H1 (cell line): ENCODE data around the gene PACS1. TPM values are rescaled to one million over a fixed set of nuclear protein-coding genes. Genes with fewer than 3 reads are reported as not detected.

Source experiments
- CTCF ChIA-PET: fragments of 300-600 bp; sonication (Branson Sonifier 250); formaldehyde crosslinking; loops from one replicate; lab custom pipeline; 2021; ENCODE audit not compliant: partially characterized antibody; lab: Charles Lee
- POLR2A ChIA-PET: fragments of 300-600 bp; sonication (Branson Sonifier 250); formaldehyde crosslinking; loops from one replicate; lab custom pipeline; 2021; ENCODE audit warnings: inconsistent platforms; ENCODE audit not compliant: partially characterized antibody; lab: Charles Lee
- DNase-seq, 2 experiments: peaks; one replicate each; pipeline versions ENCODE4 v3.0.0 to v3.0.0-alpha.2; 2010 to 2022; ENCODE audit warnings: low spot score in 2 of 2, low read depth in 1 of 2, mixed read lengths in 1 of 2
- FAIRE-seq: peaks from 2 replicates; lab custom pipeline; 2011; peaks lifted over from hg19 to GRCh38; lab: Jason Lieb, UNC
- H2AFZ ChIP-seq: 2 replicates; pipeline ENCODE4 v1.8.1; 2012; ENCODE audit warnings: low read length, inconsistent platforms
- H2AK5ac ChIP-seq: 2 replicates; pipeline ENCODE4 v1.6.1; 2013; ENCODE audit warnings: low read depth, low read length
- H2BK120ac ChIP-seq: replicated peaks from 2 replicates; pipeline ENCODE3; 2013; ENCODE audit warnings: low read depth, low read length, inconsistent platforms
- H2BK12ac ChIP-seq: 2 replicates; pipeline ENCODE4 v1.6.1; 2013; ENCODE audit warnings: low read depth, low read length
- H2BK15ac ChIP-seq: 2 replicates; pipeline ENCODE4 v1.6.1; 2013; ENCODE audit warnings: low read length
- H2BK20ac ChIP-seq: 2 replicates; pipeline ENCODE4 v1.6.1; 2013; ENCODE audit warnings: low read length
- H2BK5ac ChIP-seq: 2 replicates; pipeline ENCODE4 v1.6.1; 2013; ENCODE audit warnings: low read depth, low read length
- H3K14ac ChIP-seq: 2 replicates; pipeline ENCODE4 v1.6.1; 2013; ENCODE audit warnings: inconsistent platforms; ENCODE audit not compliant: insufficient read length
- H3K18ac ChIP-seq: 2 replicates; pipeline ENCODE4 v1.6.1; 2013; ENCODE audit warnings: low read length; ENCODE audit errors: extremely low read depth
- H3K23ac ChIP-seq: 2 replicates; pipeline ENCODE4 v1.6.1; 2013; ENCODE audit warnings: inconsistent platforms; ENCODE audit not compliant: insufficient read length
- H3K23me2 ChIP-seq: 2 replicates; pipeline ENCODE4 v1.6.1; 2013; ENCODE audit warnings: low read depth, low read length
- H3K27ac ChIP-seq: 2 replicates; pipeline ENCODE4 v1.6.1; 2011; ENCODE audit warnings: low read depth, low read length, inconsistent platforms
- H3K27me3 ChIP-seq, 4 experiments: replicated peaks in 1 of 4; 1 replicate in 1 of 4; 2 replicates in 3 of 4; pipeline versions ENCODE4 v1.6.1 to v1.8.1; 2011 to 2013; ENCODE audit warnings: low read length in 3 of 4, mild to moderate bottlenecking in 3 of 4, inconsistent platforms in 2 of 4, mixed read lengths in 2 of 4, moderate library complexity in 1 of 4; ENCODE audit not compliant: control insufficient read depth in 3 of 4, insufficient read depth in 3 of 4; ENCODE audit errors: extremely low read depth in 1 of 4
- H3K36me3 ChIP-seq, 4 experiments: 2 replicates each; pipeline versions ENCODE4 v1.6.1 to v1.8.1; 2011 to 2013; ENCODE audit warnings: mild to moderate bottlenecking in 4 of 4, low read length in 3 of 4, moderate library complexity in 2 of 4, control low read depth in 1 of 4, inconsistent platforms in 1 of 4; ENCODE audit not compliant: insufficient read depth in 4 of 4, control insufficient read depth in 2 of 4
- H3K4ac ChIP-seq: replicated peaks from 2 replicates; pipeline ENCODE3; 2013; ENCODE audit warnings: low read length, low read depth, mixed read lengths, inconsistent platforms; ENCODE audit not compliant: insufficient read length
- H3K4me1 ChIP-seq, 4 experiments: replicated peaks in 1 of 4; 1 replicate in 1 of 4; 2 replicates in 3 of 4; pipeline versions ENCODE4 v1.6.1 to v1.8.1; 2011 to 2013; ENCODE audit warnings: low read length in 3 of 4, inconsistent platforms in 2 of 4, mixed read lengths in 1 of 4; ENCODE audit not compliant: insufficient read depth in 4 of 4, control insufficient read depth in 3 of 4
- H3K4me2 ChIP-seq, 2 experiments: 2 replicates each; pipeline versions ENCODE4 v1.6.1 to v1.8.1; 2011 to 2013; ENCODE audit warnings: low read depth in 2 of 2, low read length in 2 of 2, control low read depth in 1 of 2, inconsistent platforms in 1 of 2, mild to moderate bottlenecking in 1 of 2; ENCODE audit not compliant: insufficient read depth in 1 of 2
- H3K4me3 ChIP-seq, 4 experiments: fragments of 200-600, 300-600 bp in 1 of 4; sonication (generic), shearing (Covaris generic), sonication (Bioruptor Twin) in 1 of 4; 2 replicates each; pipeline versions ENCODE4 v1.5.1 to v1.8.1; 2011 to 2016; ENCODE audit warnings: low read length in 4 of 4, low read depth in 3 of 4, control low read depth in 2 of 4, inconsistent platforms in 2 of 4, mild to moderate bottlenecking in 2 of 4, mixed read lengths in 1 of 4, moderate library complexity in 1 of 4; ENCODE audit not compliant: insufficient read depth in 2 of 4; ENCODE audit errors: extremely low read depth in 1 of 4
- H3K56ac ChIP-seq: replicated peaks from 2 replicates; pipeline ENCODE3; 2013; ENCODE audit warnings: low read depth, mild to moderate bottlenecking, mixed read lengths, low read length, inconsistent platforms; ENCODE audit not compliant: insufficient read length
- H3K79me1 ChIP-seq: 2 replicates; pipeline ENCODE4 v1.6.1; 2013; ENCODE audit warnings: low read depth, low read length, control low read depth
- H3K79me2 ChIP-seq, 2 experiments: 2 replicates each; pipeline versions ENCODE4 v1.6.1 to v1.8.1; 2012 to 2013; ENCODE audit warnings: low read length in 2 of 2, mild to moderate bottlenecking in 2 of 2, inconsistent platforms in 1 of 2; ENCODE audit not compliant: insufficient read depth in 2 of 2, control insufficient read depth in 1 of 2
- H3K9ac ChIP-seq, 4 experiments: replicated peaks in 1 of 4; 1 replicate in 1 of 4; 2 replicates in 3 of 4; pipeline versions ENCODE4 v1.6.1 to v1.8.1; 2011 to 2013; ENCODE audit warnings: low read depth in 3 of 4, low read length in 3 of 4, control low read depth in 2 of 4, mild to moderate bottlenecking in 2 of 4, moderate library complexity in 2 of 4, inconsistent platforms in 1 of 4; ENCODE audit errors: extremely low read depth in 1 of 4
- H3K9me3 ChIP-seq, 2 experiments: 2 replicates each; pipeline versions ENCODE4 v1.6.1 to v1.8.1; 2012 to 2013; ENCODE audit warnings: mild to moderate bottlenecking in 2 of 2, moderate library complexity in 2 of 2, control low read depth in 1 of 2, inconsistent platforms in 1 of 2, low read depth in 1 of 2, low read length in 1 of 2, mixed read lengths in 1 of 2; ENCODE audit not compliant: insufficient read depth in 2 of 2
- H4K20me1 ChIP-seq, 2 experiments: replicated peaks in 1 of 2; 2 replicates each; pipeline versions ENCODE3 to v1.8.1; 2011 to 2013; ENCODE audit warnings: inconsistent platforms in 2 of 2, low read length in 2 of 2, mild to moderate bottlenecking in 1 of 2; ENCODE audit not compliant: insufficient read depth in 2 of 2, control insufficient read depth in 1 of 2
- H4K5ac ChIP-seq: 2 replicates; pipeline ENCODE4 v1.6.1; 2013; ENCODE audit warnings: low read length, low read depth, mixed read lengths, inconsistent platforms; ENCODE audit not compliant: insufficient read length
- H4K8ac ChIP-seq: 2 replicates; pipeline ENCODE4 v1.8.0; 2013; ENCODE audit warnings: mild to moderate bottlenecking, moderate library complexity, low read length, inconsistent platforms; ENCODE audit not compliant: insufficient read depth; ENCODE audit errors: extremely low read depth
- H4K91ac ChIP-seq: replicated peaks from 2 replicates; pipeline ENCODE3; 2013; ENCODE audit warnings: low read length, mixed read lengths, inconsistent platforms; ENCODE audit not compliant: insufficient read length
- BACH1 ChIP-seq: IDR thresholded peaks from 2 replicates; pipeline ENCODE4 v1.6.1; 2012; ENCODE audit warnings: low read length, improper control_type of control experiment
- BRCA1 ChIP-seq: IDR thresholded peaks from 2 replicates; pipeline ENCODE4 v1.6.1; 2012; ENCODE audit warnings: low read depth, low read length, improper control_type of control experiment
- CTCF ChIP-seq, 3 experiments: IDR thresholded peaks; 1 replicate in 2 of 3; 2 replicates in 1 of 3; pipeline versions ENCODE4 v1.5.1 to v1.6.1; 2011; ENCODE audit warnings: low read length in 3 of 3, mild to moderate bottlenecking in 3 of 3, inconsistent platforms in 2 of 3, low read depth in 1 of 3, moderate library complexity in 1 of 3; ENCODE audit not compliant: insufficient read depth in 1 of 3; ENCODE audit errors: control extremely low read depth in 1 of 3
- NRF1 ChIP-seq: IDR thresholded peaks from 2 replicates; pipeline ENCODE4 v1.6.1; 2011; ENCODE audit warnings: mild to moderate bottlenecking, low read depth, low read length, improper control_type of control experiment
- SUZ12 ChIP-seq: fragments of 200-600 bp; sonication (generic); IDR thresholded peaks from 2 replicates; pipeline ENCODE4 v1.6.1; 2012; ENCODE audit warnings: mild to moderate bottlenecking, inconsistent platforms, low read length, moderate library complexity, mixed read lengths
- TAF7 ChIP-seq: optimal IDR thresholded peaks from 2 replicates; pipeline ENCODE3; 2011; ENCODE audit warnings: low read depth, mild to moderate bottlenecking, inconsistent platforms, low read length, moderate library complexity, borderline replicate concordance
- WGBS, 2 experiments: shearing (Covaris generic) in 1 of 2; methylation state at CpG; one replicate each; pipeline versions ENCODE4 v1.1.6 to v1.1.7; 2013 to 2015; ENCODE audit warnings: low lambda C conversion rate in 2 of 2, mixed read lengths in 2 of 2, inconsistent platforms in 1 of 2, low coverage in 1 of 2, missing lambda C conversion rate in 1 of 2; ENCODE audit not compliant: insufficient replicate concordance in 2 of 2, insufficient coverage in 1 of 2, insufficient read length in 1 of 2; ENCODE audit errors: extremely low coverage in 1 of 2, missing lambda C conversion rate in 1 of 2; 5-methylcytosine and 5-hydroxymethylcytosine counted together
- polyA plus RNA-seq, 7 experiments: library from polyadenylated mRNA; depleted of rRNA in 3 of 7; stranded (reverse) in 5 of 7; unstranded in 2 of 7; fragments of >200 nt in 5 of 7; fragments of 200-250 nt in 2 of 7; gene quantifications; 1 replicate in 5 of 7; 2 replicates in 1 of 7; 4 replicates in 1 of 7; pipeline versions ENCODE4 v1.2.1 to v1.2.3, GENCODE V29; 2011 to 2013; ENCODE audit warnings: missing spikeins in 2 of 7, mixed read lengths in 2 of 7
- total RNA-seq: library from RNA; stranded (reverse); fragmentation: NEBNext Ultra II Directional; extraction: Animal tissue kit (Norgen Biotek cat#: 25700); gene quantifications from 2 replicates; pipeline ENCODE4 v1.2.1, GENCODE V29; 2021

Gene PACS1
- total and polyA plus RNA-seq, 2 of the 8 experiments (the other 6 are each of a cell fraction or from before 2014, with no cell fraction given), result 11.5 to 36.0 TPM

GRCh38 chr11:66084821-66085475, 14.9 kb downstream of the PACS1 start:
- H4K20me1 ChIP-seq, result no peaks in the 10 kb centered on the region
- H2BK5ac ChIP-seq, result no peak overlapping the region
- peaks cover 0 to 3% (median under 1%) of the 10 kb centered on the region in 4 experiments; a peak in 1 of 7 replicates for H3K4me1 ChIP-seq
- DNase-seq, result no peak
- no peak overlapping the region for H2BK120ac ChIP-seq
- no peaks in the 10 kb centered on the region for H3K27me3 ChIP-seq
- peaks cover 3% of the 10 kb centered on the region for H3K79me1 ChIP-seq
- no peak overlapping the region for H4K5ac ChIP-seq
- H2AK5ac ChIP-seq, result no peak overlapping the region
- no peak overlapping the region for H3K56ac ChIP-seq
- CTCF ChIA-PET, result interaction anchor here (0.7 to 1.6 kb wide), 2 partner anchors 31 to 81 kb away, joined by 3 read pairs; no protein-coding TSS in a partner anchor
- H3K18ac ChIP-seq, result no peak overlapping the region
- H2BK12ac ChIP-seq, result no peak overlapping the region
- H3K9ac ChIP-seq, result no peak overlapping the region
- no peaks in the 10 kb centered on the region for H3K9me3 ChIP-seq
- TF ChIP-seq BACH1, result no peak
- TF ChIP-seq TAF7, result no peak
- no peak for TF ChIP-seq NRF1
- TF ChIP-seq SUZ12, result no peak
- no peak for TF ChIP-seq CTCF (IDR thresholded peaks at IDR 0.05; ENCODE audit: control extremely low read depth in 1 of 3, insufficient read depth in 1 of 3, low read depth in 1 of 3, low read length in 3 of 3)
- TF ChIP-seq BRCA1, result no peak
- TF ChIP-seq, all 59 proteins: peak for 0
- Histone ChIP-seq H3K36me3 (no peaks in the 10 kb centered on the region), H3K4ac (no peak overlapping the region), H2BK20ac (no peak overlapping the region), H3K4me2 (no peak overlapping the region), H4K8ac (no peak overlapping the region), H3K27ac (no peak overlapping the region), H3K23me2 (no peaks in the 10 kb centered on the region; the same call in 1 of the 2 replicates), H3K4me3 (no peak overlapping the region), H4K91ac (no peak overlapping the region), H3K14ac (no peak overlapping the region), H3K79me2 (no peaks in the 10 kb centered on the region; a peak in 1 of 4 replicates), H2BK15ac (no peak overlapping the region), H3K23ac (no peak overlapping the region), H2AFZ (no peak overlapping the region)
- WGBS, 2 experiments, result 92% methylated on average over 3 of the region's 3 CpGs; no CpG with 5 or more reads in 1 of the 2 experiments
- POLR2A ChIA-PET, result interaction anchor here (1.7 kb wide), 1 partner anchor 231 kb away, joined by 3 read pairs; no protein-coding TSS in a partner anchor
- no peak for FAIRE-seq
